Measurements from ENCODE around the gene ACIN1. TPM values are rescaled to one million over a fixed set of nuclear protein-coding genes. Genes with fewer than 3 reads are reported as not detected.

Gene ACIN1
- total and polyA plus RNA-seq, 2 of the 13 experiments (the other 11 are each of a cell fraction or from before 2014, with no cell fraction given): 165 to 183 TPM

- no peak for TF ChIP-seq SATB2 (CRISPR knock-in tag; IDR thresholded peaks at IDR 0.05)
- TF ChIP-seq MTA1 (CRISPR knock-in tag; IDR thresholded peaks at IDR 0.05; ENCODE audit: borderline replicate concordance): no peak
- no peak for TF ChIP-seq MXI1 (IDR thresholded peaks at IDR 0.05; ENCODE audit: borderline replicate concordance, low read depth, low read length)
- TF ChIP-seq HDAC2 (CRISPR knock-in tag; IDR thresholded peaks at IDR 0.05): no peak
- no peak for TF ChIP-seq ZMAT3 (CRISPR knock-in tag; conservative IDR thresholded peaks at IDR 0.05)
- TF ChIP-seq, protein P1, sequence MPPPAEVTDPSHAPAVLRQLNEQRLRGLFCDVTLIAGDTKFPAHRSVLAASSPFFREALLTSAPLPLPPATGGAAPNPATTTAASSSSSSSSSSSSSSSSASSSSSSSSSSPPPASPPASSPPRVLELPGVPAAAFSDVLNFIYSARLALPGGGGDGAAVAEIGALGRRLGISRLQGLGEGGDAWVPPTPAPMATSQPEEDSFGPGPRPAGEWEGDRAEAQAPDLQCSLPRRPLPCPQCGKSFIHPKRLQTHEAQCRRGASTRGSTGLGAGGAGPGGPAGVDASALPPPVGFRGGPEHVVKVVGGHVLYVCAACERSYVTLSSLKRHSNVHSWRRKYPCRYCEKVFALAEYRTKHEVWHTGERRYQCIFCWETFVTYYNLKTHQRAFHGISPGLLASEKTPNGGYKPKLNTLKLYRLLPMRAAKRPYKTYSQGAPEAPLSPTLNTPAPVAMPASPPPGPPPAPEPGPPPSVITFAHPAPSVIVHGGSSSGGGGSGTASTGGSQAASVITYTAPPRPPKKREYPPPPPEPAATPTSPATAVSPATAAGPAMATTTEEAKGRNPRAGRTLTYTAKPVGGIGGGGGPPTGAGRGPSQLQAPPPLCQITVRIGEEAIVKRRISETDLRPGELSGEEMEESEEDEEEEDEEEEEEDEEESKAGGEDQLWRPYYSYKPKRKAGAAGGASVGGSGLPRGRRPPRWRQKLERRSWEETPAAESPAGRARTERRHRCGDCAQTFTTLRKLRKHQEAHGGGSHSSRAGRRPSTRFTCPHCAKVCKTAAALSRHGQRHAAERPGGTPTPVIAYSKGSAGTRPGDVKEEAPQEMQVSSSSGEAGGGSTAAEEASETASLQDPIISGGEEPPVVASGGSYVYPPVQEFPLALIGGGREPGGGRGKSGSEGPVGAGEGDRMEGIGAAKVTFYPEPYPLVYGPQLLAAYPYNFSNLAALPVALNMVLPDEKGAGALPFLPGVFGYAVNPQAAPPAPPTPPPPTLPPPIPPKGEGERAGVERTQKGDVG (CRISPR knock-in tag; IDR thresholded peaks at IDR 0.05; ENCODE audit: borderline replicate concordance): no peak
- no peak for TF ChIP-seq SMAD1 (CRISPR knock-in tag; IDR thresholded peaks at IDR 0.05; ENCODE audit: borderline replicate concordance, low read depth)
- TF ChIP-seq, protein P2, sequence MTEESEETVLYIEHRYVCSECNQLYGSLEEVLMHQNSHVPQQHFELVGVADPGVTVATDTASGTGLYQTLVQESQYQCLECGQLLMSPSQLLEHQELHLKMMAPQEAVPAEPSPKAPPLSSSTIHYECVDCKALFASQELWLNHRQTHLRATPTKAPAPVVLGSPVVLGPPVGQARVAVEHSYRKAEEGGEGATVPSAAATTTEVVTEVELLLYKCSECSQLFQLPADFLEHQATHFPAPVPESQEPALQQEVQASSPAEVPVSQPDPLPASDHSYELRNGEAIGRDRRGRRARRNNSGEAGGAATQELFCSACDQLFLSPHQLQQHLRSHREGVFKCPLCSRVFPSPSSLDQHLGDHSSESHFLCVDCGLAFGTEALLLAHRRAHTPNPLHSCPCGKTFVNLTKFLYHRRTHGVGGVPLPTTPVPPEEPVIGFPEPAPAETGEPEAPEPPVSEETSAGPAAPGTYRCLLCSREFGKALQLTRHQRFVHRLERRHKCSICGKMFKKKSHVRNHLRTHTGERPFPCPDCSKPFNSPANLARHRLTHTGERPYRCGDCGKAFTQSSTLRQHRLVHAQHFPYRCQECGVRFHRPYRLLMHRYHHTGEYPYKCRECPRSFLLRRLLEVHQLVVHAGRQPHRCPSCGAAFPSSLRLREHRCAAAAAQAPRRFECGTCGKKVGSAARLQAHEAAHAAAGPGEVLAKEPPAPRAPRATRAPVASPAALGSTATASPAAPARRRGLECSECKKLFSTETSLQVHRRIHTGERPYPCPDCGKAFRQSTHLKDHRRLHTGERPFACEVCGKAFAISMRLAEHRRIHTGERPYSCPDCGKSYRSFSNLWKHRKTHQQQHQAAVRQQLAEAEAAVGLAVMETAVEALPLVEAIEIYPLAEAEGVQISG (CRISPR knock-in tag; IDR thresholded peaks at IDR 0.05): no peak
- TF ChIP-seq IRF9 (CRISPR knock-in tag; IDR thresholded peaks at IDR 0.05; ENCODE audit: borderline replicate concordance): 0 out of 2 replicates have a peak, but pooled peaks have one; percentile 35
- no peak for TF ChIP-seq ZNF251 (CRISPR knock-in tag; IDR thresholded peaks at IDR 0.05)
- TF ChIP-seq TBL1XR1 (IDR thresholded peaks at IDR 0.05; ENCODE audit: borderline replicate concordance, low read length, partially characterized antibody): no peak
- TF ChIP-seq, protein P3, sequence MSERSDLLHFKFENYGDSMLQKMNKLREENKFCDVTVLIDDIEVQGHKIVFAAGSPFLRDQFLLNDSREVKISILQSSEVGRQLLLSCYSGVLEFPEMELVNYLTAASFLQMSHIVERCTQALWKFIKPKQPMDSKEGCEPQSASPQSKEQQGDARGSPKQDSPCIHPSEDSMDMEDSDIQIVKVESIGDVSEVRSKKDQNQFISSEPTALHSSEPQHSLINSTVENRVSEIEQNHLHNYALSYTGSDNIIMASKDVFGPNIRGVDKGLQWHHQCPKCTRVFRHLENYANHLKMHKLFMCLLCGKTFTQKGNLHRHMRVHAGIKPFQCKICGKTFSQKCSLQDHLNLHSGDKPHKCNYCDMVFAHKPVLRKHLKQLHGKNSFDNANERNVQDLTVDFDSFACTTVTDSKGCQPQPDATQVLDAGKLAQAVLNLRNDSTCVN (CRISPR knock-in tag; IDR thresholded peaks at IDR 0.05; ENCODE audit: borderline replicate concordance): 0 out of 2 replicates have a peak, but pooled peaks have one; percentile 29
- TF ChIP-seq BRD4 (CRISPR knock-in tag; IDR thresholded peaks at IDR 0.05): no peak
- TF ChIP-seq TARDBP (CRISPR knock-in tag; IDR thresholded peaks at IDR 0.05): no peak
- TF ChIP-seq, protein P4, sequence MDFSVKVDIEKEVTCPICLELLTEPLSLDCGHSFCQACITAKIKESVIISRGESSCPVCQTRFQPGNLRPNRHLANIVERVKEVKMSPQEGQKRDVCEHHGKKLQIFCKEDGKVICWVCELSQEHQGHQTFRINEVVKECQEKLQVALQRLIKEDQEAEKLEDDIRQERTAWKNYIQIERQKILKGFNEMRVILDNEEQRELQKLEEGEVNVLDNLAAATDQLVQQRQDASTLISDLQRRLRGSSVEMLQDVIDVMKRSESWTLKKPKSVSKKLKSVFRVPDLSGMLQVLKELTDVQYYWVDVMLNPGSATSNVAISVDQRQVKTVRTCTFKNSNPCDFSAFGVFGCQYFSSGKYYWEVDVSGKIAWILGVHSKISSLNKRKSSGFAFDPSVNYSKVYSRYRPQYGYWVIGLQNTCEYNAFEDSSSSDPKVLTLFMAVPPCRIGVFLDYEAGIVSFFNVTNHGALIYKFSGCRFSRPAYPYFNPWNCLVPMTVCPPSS (IDR thresholded peaks at IDR 0.05): no peak
- TF ChIP-seq ZNF446 (CRISPR knock-in tag; IDR thresholded peaks at IDR 0.05): no peak
- TF ChIP-seq ZNF781 (CRISPR knock-in tag; IDR thresholded peaks at IDR 0.05; ENCODE audit: borderline replicate concordance, not compliant biosample characterization): no peak
- no peak for TF ChIP-seq ZSCAN30 (CRISPR knock-in tag; IDR thresholded peaks at IDR 0.05)
- TF ChIP-seq MLLT10 (CRISPR knock-in tag; IDR thresholded peaks at IDR 0.05): no peak
- peak; percentile 57 for TF ChIP-seq TEAD3 (CRISPR knock-in tag; optimal IDR thresholded peaks at IDR 0.05; ENCODE audit: borderline replicate concordance)
- TF ChIP-seq TBP (CRISPR knock-in tag; IDR thresholded peaks at IDR 0.05): no peak
Observed at GRCh38 chr14:23013054-23013748, 81.7 kb downstream of the ACIN1 start (continued).

Data from HepG2 (cell line).